IMR-90 (cell line): ENCODE measurements around the gene CLSTN1. TPM values are rescaled to one million over a fixed set of nuclear protein-coding genes. Genes with fewer than 3 reads are reported as not detected.
A peak's percentile ranks its signal among the peaks of the same experiment; 100 is the strongest.

Experiments
- ATAC-seq: fragments of 200-7000 bp; cut with Tn5 transposase; 2 replicates; pipeline ENCODE4 v1.9.1; 2020; ENCODE audit warnings: low read depth, mild to moderate bottlenecking, moderate library complexity
- BruUV-seq: library from RNA; stranded (reverse); fragments of 400-500 nt; replicated peaks from 2 replicates; lab custom pipeline; 2021; lab: Mats Ljungman, UMichigan
- CTCF ChIA-PET: fragments of 300-600 bp; formaldehyde crosslinking; extraction: SDS; loops from one replicate; lab custom pipeline; 2021; ENCODE audit warnings: antibody characterized with exemption; lab: Yijun Ruan, JAX
- POLR2A ChIA-PET: fragments of 300-600 bp; sonication (Branson Sonifier 250); formaldehyde crosslinking; loops from one replicate; lab custom pipeline; 2022; ENCODE audit warnings: antibody characterized with exemption; ENCODE audit not compliant: unreplicated experiment; lab: Charles Lee
- DNase-seq: peaks from one replicate; pipeline ENCODE4 v3.0.0; 2013
- H2AFZ ChIP-seq: replicated peaks from 2 replicates; pipeline ENCODE3; 2013; ENCODE audit warnings: low read length, mild to moderate bottlenecking; ENCODE audit not compliant: poor library complexity
- H2AK5ac ChIP-seq: 2 replicates; pipeline ENCODE4 v1.6.1; 2013; ENCODE audit warnings: low read depth, low read length, inconsistent platforms
- H2AK9ac ChIP-seq: replicated peaks from 2 replicates; pipeline ENCODE3; 2013; ENCODE audit warnings: mild to moderate bottlenecking, low read depth, low read length, moderate library complexity; ENCODE audit not compliant: poor library complexity
- H2BK120ac ChIP-seq: 2 replicates; pipeline ENCODE4 v1.6.1; 2013; ENCODE audit warnings: low read depth, low read length, inconsistent platforms
- H2BK15ac ChIP-seq: 3 replicates; pipeline ENCODE4 v1.6.1; 2013; ENCODE audit warnings: low read depth, low read length, inconsistent platforms
- H2BK20ac ChIP-seq: 2 replicates; pipeline ENCODE4 v1.6.1; 2013; ENCODE audit warnings: low read depth, mild to moderate bottlenecking, inconsistent platforms, low read length, moderate library complexity
- H2BK5ac ChIP-seq: 2 replicates; pipeline ENCODE4 v1.6.1; 2013; ENCODE audit warnings: mild to moderate bottlenecking, low read depth, low read length, inconsistent platforms; ENCODE audit not compliant: poor library complexity, severe bottlenecking
- H3K14ac ChIP-seq: replicated peaks from 2 replicates; pipeline ENCODE4 v1.6.1; 2013; ENCODE audit warnings: low read depth, low read length, inconsistent platforms
- H3K18ac ChIP-seq: 2 replicates; pipeline ENCODE4 v1.6.1; 2013; ENCODE audit warnings: low read depth, low read length, control low read depth
- H3K23ac ChIP-seq: 2 replicates; pipeline ENCODE4 v1.6.1; 2013; ENCODE audit warnings: low read depth, low read length, inconsistent platforms
- H3K27ac ChIP-seq: 2 replicates; pipeline ENCODE4 v1.5.1; 2013; ENCODE audit warnings: mild to moderate bottlenecking, control low read depth, low read length; ENCODE audit not compliant: insufficient read depth
- H3K27me3 ChIP-seq: 2 replicates; pipeline ENCODE4 v1.6.1; 2013; ENCODE audit warnings: low read length; ENCODE audit not compliant: control insufficient read depth, insufficient read depth
- H3K36me3 ChIP-seq: 2 replicates; pipeline ENCODE4 v1.6.1; 2013; ENCODE audit warnings: low read length, mixed read lengths; ENCODE audit not compliant: control insufficient read depth, insufficient read depth
- H3K4ac ChIP-seq: 2 replicates; pipeline ENCODE4 v1.6.1; 2013; ENCODE audit warnings: low read depth, low read length, inconsistent platforms
- H3K4me1 ChIP-seq: 2 replicates; pipeline ENCODE4 v1.6.1; 2013; ENCODE audit warnings: low read length, mixed read lengths; ENCODE audit not compliant: control insufficient read depth, insufficient read depth
- H3K4me2 ChIP-seq: 2 replicates; pipeline ENCODE4 v1.6.1; 2013; ENCODE audit warnings: low read depth, mild to moderate bottlenecking, control low read depth, low read length, moderate library complexity
- H3K4me3 ChIP-seq: 2 replicates; pipeline ENCODE4 v1.5.1; 2013; ENCODE audit warnings: low read depth, mild to moderate bottlenecking, control low read depth, low read length, moderate library complexity; ENCODE audit not compliant: insufficient read depth
- H3K56ac ChIP-seq: 2 replicates; pipeline ENCODE4 v1.6.1; 2013; ENCODE audit warnings: low read length, inconsistent platforms; ENCODE audit not compliant: insufficient read depth; ENCODE audit errors: extremely low read depth
- H3K79me1 ChIP-seq, 2 experiments: 2 replicates each; pipeline ENCODE4 v1.6.1; 2013; ENCODE audit warnings: low read length in 2 of 2, inconsistent platforms in 1 of 2, low read depth in 1 of 2
- H3K9ac ChIP-seq: 2 replicates; pipeline ENCODE4 v1.6.1; 2013; ENCODE audit warnings: low read depth, low read length, control low read depth
- H3K9me1 ChIP-seq: 2 replicates; pipeline ENCODE4 v1.6.1; 2013; ENCODE audit warnings: low read length, inconsistent platforms; ENCODE audit not compliant: insufficient read depth
- H3K9me3 ChIP-seq: 2 replicates; pipeline ENCODE4 v1.6.1; 2013; ENCODE audit warnings: low read length; ENCODE audit not compliant: control insufficient read depth, insufficient read depth
- H4K20me1 ChIP-seq: 2 replicates; pipeline ENCODE4 v1.6.1; 2013; ENCODE audit warnings: low read length, inconsistent platforms; ENCODE audit not compliant: insufficient read depth
- H4K5ac ChIP-seq: 2 replicates; pipeline ENCODE4 v1.6.1; 2013; ENCODE audit warnings: mild to moderate bottlenecking, low read depth, low read length, control low read depth
- H4K8ac ChIP-seq, 2 experiments: 2 replicates each; pipeline ENCODE4 v1.6.1; 2013; ENCODE audit warnings: low read depth in 2 of 2, low read length in 2 of 2, control low read depth in 1 of 2, inconsistent platforms in 1 of 2
- H4K91ac ChIP-seq: 2 replicates; pipeline ENCODE4 v1.6.1; 2013; ENCODE audit warnings: low read depth, low read length, inconsistent platforms; ENCODE audit not compliant: insufficient read depth
- MAFK ChIP-seq: IDR thresholded peaks from 2 replicates; pipeline ENCODE4 v1.6.1; 2012; ENCODE audit warnings: low read depth, low read length, improper control_type of control experiment
- RCOR1 ChIP-seq: IDR thresholded peaks from 2 replicates; pipeline ENCODE4 v1.6.1; 2012; ENCODE audit warnings: mild to moderate bottlenecking, low read length, improper control_type of control experiment; ENCODE audit not compliant: insufficient replicate concordance
- WGBS, 2 experiments: methylation state at CpG; one replicate each; pipeline versions ENCODE4 v1.1.5 to v1.1.7; 2013; ENCODE audit warnings: missing lambda C conversion rate in 2 of 2; ENCODE audit not compliant: insufficient read length in 1 of 2; ENCODE audit errors: extremely low coverage in 2 of 2; 5-methylcytosine and 5-hydroxymethylcytosine counted together
- dilution Hi-C: fragments of 300-500 bp; cut with HindIII; formaldehyde crosslinking; loops from one replicate; pipeline ENCODE4 v1.14.3; 2018; ENCODE audit warnings: low sequenced_read_pairs; ENCODE audit not compliant: unreplicated experiment
- in situ Hi-C: fragments of 300-500 bp; cut with MboI; formaldehyde crosslinking; loops from 3 replicates; pipeline ENCODE4 v1.14.3; 2019; ENCODE audit warnings: low sequenced_read_pairs, inconsistent platforms, mixed read lengths
- intact Hi-C: fragments of 100-400 bp; cut with micrococcal nuclease; formaldehyde crosslinking; loops from 2 replicates; pipeline ENCODE4 v1.10.0; 2022
- polyA plus RNA-seq, 3 experiments: library from polyadenylated mRNA; depleted of rRNA; stranded (reverse); fragments of >200 nt; gene quantifications; 2 replicates each; pipeline ENCODE4 v1.2.3, GENCODE V29; 2012; ENCODE audit warnings: low replicate concordance in 1 of 3
- total RNA-seq: library from RNA; depleted of rRNA; stranded (reverse); fragments of >200 nt; gene quantifications from 2 replicates; pipeline ENCODE4 v1.2.3, GENCODE V29; 2012

Gene CLSTN1
- total and polyA plus RNA-seq, 2 of the 4 experiments (the other 2 are of a cell fraction), result 30.1 to 72.2 TPM

DNA sequence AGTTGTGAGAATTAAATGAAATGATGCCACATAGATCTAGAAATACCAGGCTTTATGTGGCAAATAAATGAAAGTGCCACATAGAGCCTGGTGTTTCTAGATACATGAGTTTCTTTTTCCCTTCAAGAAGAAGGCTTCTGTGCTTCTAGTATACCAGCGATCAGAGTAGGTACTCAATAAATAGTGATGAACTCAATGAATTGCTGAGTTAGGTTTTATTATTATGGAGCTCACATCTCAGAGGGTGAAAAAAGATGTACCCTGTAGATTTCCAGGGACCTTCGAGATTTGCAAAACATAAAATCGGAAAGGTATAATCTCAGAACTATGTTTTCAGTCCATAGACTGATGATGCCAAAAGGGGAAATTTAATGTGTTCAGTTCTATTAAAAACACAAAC lies 2.3 kb upstream of the CLSTN1 start:
- Histone ChIP-seq H2AK5ac (no peak overlapping the region), H3K14ac (no peak overlapping the region), H3K27ac (no peak overlapping the region), H2BK120ac (no peak overlapping the region), H3K36me3 (no peaks in the 10 kb centered on the region), H3K4me3 (no peak overlapping the region), H3K9me1 (peaks cover 7% of the 10 kb centered on the region; the same call in 1 of the 2 replicates), H4K91ac (no peak overlapping the region), H2BK20ac (no peak overlapping the region), H2AK9ac (no peak overlapping the region), H3K9me3 (no peaks in the 10 kb centered on the region), H3K4me1 (0 out of 2 replicates have a peak, but pooled peaks cover 2% of the 10 kb centered on the region), H3K9ac (no peak overlapping the region), H2BK5ac (no peak overlapping the region), H4K20me1 (peaks cover 18% of the 10 kb centered on the region; the same call in 1 of the 2 replicates), H2AFZ (no peak overlapping the region), H2BK15ac (no peak overlapping the region), H3K79me1 (peaks cover 6 to 21% of the 10 kb centered on the region in 2 experiments; a peak in 3 of 4 replicates), H3K56ac (no peak overlapping the region), H3K18ac (no peak overlapping the region), H3K27me3 (peaks cover 2% of the 10 kb centered on the region; the same call in 1 of the 2 replicates), H3K4ac (no peak overlapping the region), H3K23ac (no peak overlapping the region), H4K5ac (no peak overlapping the region), H4K8ac (no peak overlapping the region), H3K4me2 (no peak overlapping the region)
- ATAC-seq (no peak), DNase-seq (no peak)
- no CpG with 5 or more reads among the region's 3 CpGs for WGBS, 2 experiments
- 0 out of 2 replicates have a peak, but pooled peaks have one; percentile 16 for TF ChIP-seq MAFK
- no peak for TF ChIP-seq RCOR1
- ChIA-PET POLR2A (no interaction called here), CTCF (interaction anchor here (0.6 kb wide), 1 partner anchor 132 kb away, joined by 3 read pairs; no protein-coding TSS in a partner anchor)
- in situ Hi-C loops, result no loop called here
- dilution Hi-C loops, result no loop called here
- BruUV-seq, result no TSS peak
- intact Hi-C loops, result no loop called here
